GM23338 (cell line): Measurements from ENCODE around the gene PTPRJ.

Experiments used
- CREB1 ChIP-seq: fragments of 250-450 bp; sonication (Bioruptor Pico); IDR thresholded peaks from 2 replicates; pipeline ENCODE4 v1.5.0; 2020; ENCODE audit warnings: low read depth, mild to moderate bottlenecking, moderate library complexity
- CTCF ChIP-seq, 2 experiments: fragments of 200-600 bp in 1 of 2; sonication (generic) in 1 of 2; conservative IDR thresholded peaks; 2 replicates each; pipeline versions ENCODE4 v1.5.1 to v1.6.1; 2016 to 2017; ENCODE audit warnings: antibody characterized with exemption in 2 of 2, low read depth in 2 of 2, mild to moderate bottlenecking in 2 of 2, moderate library complexity in 1 of 2
- EZH2 ChIP-seq: fragments of 200-600 bp; sonication (generic); IDR thresholded peaks from one replicate; pipeline ENCODE4 v1.8.0; 2017; ENCODE audit warnings: antibody characterized with exemption, mild to moderate bottlenecking, low read depth; ENCODE audit not compliant: unreplicated experiment
- EZH2phosphoT487 ChIP-seq: fragments of 200-600 bp; sonication (generic); IDR thresholded peaks from one replicate; pipeline ENCODE4 v1.8.1; 2018; ENCODE audit warnings: antibody characterized with exemption; ENCODE audit not compliant: unreplicated experiment
- JUNB ChIP-seq: IDR thresholded peaks from one replicate; pipeline ENCODE4 v1.6.1; 2016; ENCODE audit warnings: antibody characterized with exemption; ENCODE audit not compliant: unreplicated experiment
- NANOG ChIP-seq: IDR thresholded peaks from 2 replicates; pipeline ENCODE4 v1.6.1; 2016; ENCODE audit warnings: antibody characterized with exemption, borderline replicate concordance
- POLR2AphosphoS5 ChIP-seq: IDR thresholded peaks from 2 replicates; pipeline ENCODE4 v1.6.1; 2016; ENCODE audit warnings: antibody characterized with exemption, low read depth
- REST ChIP-seq: IDR thresholded peaks from one replicate; pipeline ENCODE4 v1.6.1; 2018; ENCODE audit warnings: antibody characterized with exemption; ENCODE audit not compliant: unreplicated experiment
- ZNF331 ChIP-seq: fragments of 250-450 bp; sonication (Bioruptor Pico); IDR thresholded peaks from 2 replicates; pipeline ENCODE4 v1.5.0; 2020; ENCODE audit warnings: low read depth, mild to moderate bottlenecking, moderate library complexity

- no peak for TF ChIP-seq POLR2AphosphoS5
- TF ChIP-seq CTCF (conservative IDR thresholded peaks at IDR 0.05; ENCODE audit: low read depth in 2 of 2), result no peak
- TF ChIP-seq CREB1 (CRISPR knock-in tag), result no peak
- TF ChIP-seq EZH2, result no peak
- TF ChIP-seq REST, result no peak
- TF ChIP-seq ZNF331 (CRISPR knock-in tag), result no peak
- TF ChIP-seq NANOG, result no peak
- TF ChIP-seq JUNB, result no peak
- no peak for TF ChIP-seq EZH2phosphoT487
Observed at GRCh38 chr11:47946682-47947559, 33.4 kb upstream of the PTPRJ start.
